GM18499 (cell line): ENCODE data around the gene RASA3.
"Not testable (repeated sequence)": the region's sequence is repeated elsewhere in the genome, so short reads cannot be mapped to it uniquely, and the experiment has no call there.

Experiments used
- ATAC-seq: cut with Tn5 transposase; IDR thresholded peaks from one replicate; pipeline ENCODE4 v1.9.1; 2021; ENCODE audit warnings: moderate number of reproducible peaks; ENCODE audit not compliant: insufficient read depth, unreplicated experiment

The RASA3 gene

DNA sequence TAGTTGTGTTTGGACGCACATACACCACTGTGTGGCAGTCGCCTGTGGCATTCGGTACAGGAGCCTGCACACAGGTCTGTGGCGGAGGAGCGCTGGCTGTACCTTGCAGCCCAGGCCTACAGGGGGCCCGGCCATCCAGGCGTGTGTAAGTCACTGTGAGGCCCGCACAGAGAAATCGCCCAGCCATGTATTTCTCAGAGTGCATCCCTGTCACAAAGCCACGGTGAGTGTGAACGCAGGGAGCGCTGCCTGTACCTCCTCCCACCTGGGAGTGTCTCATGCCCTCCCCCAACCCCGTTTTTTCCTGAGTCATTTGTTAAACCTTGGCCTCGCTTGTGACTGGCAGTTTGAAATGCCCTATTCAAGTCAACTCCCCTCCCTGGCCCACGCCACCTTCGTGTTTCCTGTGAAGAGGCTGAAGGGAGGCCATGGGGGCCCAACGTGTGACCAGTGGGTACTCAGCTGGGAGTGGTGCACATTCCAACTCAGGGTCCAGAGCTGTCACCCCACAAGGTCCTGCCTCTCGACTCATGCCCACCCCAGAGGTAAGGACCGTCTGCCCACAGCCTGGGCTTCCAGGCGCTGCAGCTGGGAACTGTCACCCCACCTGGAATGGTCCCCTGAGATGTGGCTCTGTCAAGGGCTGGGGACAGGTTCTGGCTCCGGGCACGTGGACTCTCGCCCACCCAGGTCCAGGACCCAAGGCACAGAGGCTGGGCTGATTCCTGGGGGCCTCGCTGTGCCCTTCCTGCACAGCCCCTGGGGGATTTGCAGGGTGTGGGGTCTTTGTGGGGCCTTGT is 11.6 kb upstream of the RASA3 start:
- ATAC-seq = no peak

GRCh38 chr13:114142640-114143490 is 10.4 kb upstream of the RASA3 start:
- no peak for ATAC-seq

- ATAC-seq = no peak
These were observed 9.7 kb upstream of the RASA3 start for GRCh38 chr13:114142137-114142550.

GRCh38 chr13:114141261-114141996 is 9.0 kb upstream of the RASA3 start:
- no peak for ATAC-seq

- no peak for ATAC-seq
These were observed 8.5 kb upstream of the RASA3 start for GRCh38 chr13:114140906-114141250.

DNA sequence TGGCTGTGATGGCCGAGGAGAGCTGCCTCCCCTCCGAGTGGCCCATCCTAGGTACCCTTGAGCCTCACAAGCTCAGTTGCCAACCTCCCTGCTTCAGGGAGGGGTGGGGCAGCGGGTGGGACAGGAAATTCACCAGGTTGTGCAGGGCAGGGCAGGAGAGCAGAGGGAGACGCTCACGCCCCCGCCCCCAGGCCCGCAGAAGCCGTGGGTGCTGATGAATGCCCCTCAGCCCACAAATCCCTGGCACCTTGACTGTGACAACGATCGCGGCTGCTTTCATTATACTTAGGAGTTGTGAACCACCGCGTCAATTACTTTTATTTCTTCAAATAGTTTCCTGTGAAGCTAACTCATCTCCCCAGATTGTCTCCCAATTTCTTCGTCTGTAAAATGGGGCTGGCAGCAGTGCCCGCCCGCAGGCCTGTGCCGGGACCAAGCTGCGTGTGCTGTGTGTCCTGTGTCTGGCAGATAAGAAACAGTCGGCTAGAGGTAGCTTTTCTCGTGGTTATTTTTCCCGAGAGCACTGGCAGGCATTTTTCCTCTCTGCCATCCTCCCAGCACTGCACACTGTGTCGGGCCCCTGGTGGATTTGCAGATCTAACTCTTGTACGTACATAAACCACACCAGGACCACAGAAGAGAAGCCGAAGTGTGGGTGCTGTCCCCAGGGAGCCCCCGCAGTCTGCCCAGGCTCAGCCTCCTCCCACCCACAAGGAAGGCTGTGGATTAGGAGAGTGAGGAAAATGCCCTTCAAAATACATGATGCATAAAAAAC is 7.9 kb upstream of the RASA3 start:
- ATAC-seq = no peak

GRCh38 chr13:114136576-114136975 is 4.2 kb upstream of the RASA3 start:
- ATAC-seq = no peak

- no peak for ATAC-seq
These were observed 3.3 kb upstream of the RASA3 start for GRCh38 chr13:114135731-114136171.

GRCh38 chr13:114134944-114135610 is 2.7 kb upstream of the RASA3 start:
- ATAC-seq = no peak

DNA sequence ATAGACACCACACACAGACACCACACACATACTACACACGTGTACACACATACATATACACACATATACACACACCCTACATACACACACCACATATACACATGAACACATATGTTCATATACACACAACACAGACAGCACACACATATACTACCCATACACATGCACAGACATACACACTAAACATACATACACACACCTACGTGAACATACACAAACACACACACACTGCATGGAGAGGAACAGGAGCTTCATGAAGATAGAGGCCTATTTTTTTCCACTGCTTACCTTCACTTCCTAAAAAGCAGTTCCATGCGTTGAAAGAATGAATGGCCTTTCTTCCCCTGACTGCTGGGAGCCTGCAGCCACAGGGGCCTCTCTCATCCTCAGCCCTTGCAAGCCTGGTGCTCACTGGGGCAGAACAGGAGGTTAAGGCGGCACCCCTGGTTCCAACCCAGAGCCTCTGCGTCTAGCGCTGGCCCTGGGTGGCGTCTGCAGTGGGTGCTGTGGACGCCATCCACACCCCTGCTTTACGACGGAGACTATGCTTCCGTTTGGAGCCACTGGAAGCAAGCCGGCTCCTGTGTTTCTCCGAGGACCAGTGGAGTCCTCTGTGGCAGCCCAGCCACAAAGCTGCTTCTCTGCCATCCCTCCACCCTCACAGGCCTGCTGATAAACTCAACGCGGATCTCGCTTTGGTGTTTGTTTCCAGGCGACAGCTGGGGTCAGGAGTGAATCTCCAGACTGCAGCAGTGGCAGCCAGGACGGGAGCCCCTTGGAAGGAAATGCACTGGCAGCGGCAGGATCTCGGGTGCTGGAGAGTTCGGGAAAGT is 1.9 kb upstream of the RASA3 start:
- ATAC-seq = no peak

GRCh38 chr13:114133552-114133951 is 1.1 kb upstream of the RASA3 start:
- ATAC-seq = not testable (repeated sequence)

DNA sequence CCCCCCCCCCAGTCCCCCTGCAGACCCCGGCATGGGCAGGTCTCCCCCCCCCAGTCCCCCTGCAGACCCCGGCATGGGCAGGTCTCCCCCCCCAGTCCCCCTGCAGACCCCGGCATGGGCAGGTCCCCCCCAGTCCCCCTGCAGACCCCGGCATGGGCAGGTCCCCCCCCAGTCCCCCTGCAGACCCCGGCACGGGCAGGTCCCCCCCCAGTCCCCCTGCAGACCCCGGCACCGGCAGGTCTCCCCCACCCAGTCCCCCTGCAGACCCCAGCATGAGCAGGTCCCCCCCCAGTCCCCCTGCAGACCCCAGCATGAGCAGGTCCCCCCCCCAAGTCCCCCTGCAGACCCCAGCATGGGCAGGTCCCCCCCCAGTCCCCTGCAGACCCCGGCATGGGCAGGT is 703 bp upstream of the RASA3 start:
- ATAC-seq = not testable (repeated sequence)

DNA sequence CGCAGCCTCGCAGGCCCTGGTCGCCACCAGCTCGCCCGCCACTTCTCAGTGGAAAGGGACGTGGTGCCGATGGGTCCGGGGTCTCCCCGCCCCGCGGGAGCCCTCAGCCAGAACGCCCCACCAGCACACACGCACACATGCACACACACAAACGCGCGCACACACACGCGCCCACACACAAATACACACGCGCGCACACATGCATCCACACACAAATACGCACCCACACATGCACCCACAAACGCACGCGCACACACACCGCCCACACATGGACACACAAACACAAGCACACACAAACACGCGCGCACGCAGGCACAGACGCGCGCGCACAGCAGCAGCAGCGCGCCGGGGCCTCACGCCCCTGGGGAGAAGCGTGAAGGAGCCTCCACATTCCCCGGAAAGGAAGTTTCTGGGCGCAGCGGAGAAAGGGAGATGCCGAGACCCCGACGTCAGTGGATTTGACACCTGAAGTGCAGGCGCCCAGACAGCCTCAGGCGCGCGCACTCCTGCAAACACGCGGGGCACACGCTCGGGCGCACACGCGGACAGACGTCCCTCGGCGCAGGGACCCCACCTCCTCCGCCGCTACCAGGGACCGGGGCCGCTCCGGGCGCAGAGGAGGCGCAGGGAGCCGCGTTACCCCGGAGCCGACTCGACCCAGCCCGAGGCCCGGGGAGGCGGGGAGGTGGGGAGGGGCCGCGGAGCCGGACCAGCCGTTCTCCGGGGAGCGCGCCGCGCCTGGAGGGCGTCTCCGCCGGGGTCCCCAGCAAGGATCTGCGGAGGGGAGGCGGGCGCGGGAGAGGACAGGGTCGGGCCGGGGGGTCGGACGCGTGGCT is 622 bp downstream of the RASA3 start:
- ATAC-seq = no peak

- ATAC-seq = no peak
These were observed 1.4 kb downstream of the RASA3 start for GRCh38 chr13:114130837-114131582.

- no peak for ATAC-seq
These were observed 2.1 kb downstream of the RASA3 start for GRCh38 chr13:114130131-114130836.

GRCh38 chr13:114129649-114130062 is 2.8 kb downstream of the RASA3 start:
- no peak for ATAC-seq
